BLaER1 treated with 17β-estradiol and CSF1 and Interleukin-3, amounts not matched to agents 10 nM and 100 nM (cell line): Measurements from ENCODE around the gene BAHCC1.

ENCODE experiments used
- H3K27ac ChIP-seq, 11 experiments: shearing (Covaris generic); formaldehyde crosslinking; 2 replicates each; pipeline ENCODE4 v1.8.1; 2022
- H3K27me3 ChIP-seq, 11 experiments: shearing (Covaris generic); formaldehyde crosslinking; 2 replicates each; pipeline ENCODE4 v1.8.1; 2022
- H3K36me3 ChIP-seq, 11 experiments: shearing (Covaris generic); formaldehyde crosslinking; 2 replicates each; pipeline ENCODE4 v1.8.1; 2022
- H3K4me1 ChIP-seq, 10 experiments: shearing (Covaris generic); formaldehyde crosslinking; 2 replicates each; pipeline ENCODE4 v1.8.1; 2022
- H3K4me2 ChIP-seq, 11 experiments: shearing (Covaris generic); formaldehyde crosslinking; 2 replicates each; pipeline ENCODE4 v1.8.1; 2022
- H3K4me3 ChIP-seq, 10 experiments: shearing (Covaris generic); formaldehyde crosslinking; 2 replicates each; pipeline ENCODE4 v1.8.1; 2022
- H3K9ac ChIP-seq, 11 experiments: shearing (Covaris generic); formaldehyde crosslinking; 2 replicates each; pipeline ENCODE4 v1.8.1; 2022
- H3K9me3 ChIP-seq, 11 experiments: shearing (Covaris generic); formaldehyde crosslinking; replicated peaks in 1 of 11; 2 replicates each; pipeline ENCODE4 v1.8.1; 2022
- H4K20me1 ChIP-seq, 11 experiments: shearing (Covaris generic); formaldehyde crosslinking; 2 replicates each; pipeline ENCODE4 v1.8.1; 2022
- Cebpa-rat ChIP-seq, 11 experiments: shearing (Covaris generic); IDR thresholded peaks; 2 replicates each; pipeline ENCODE4 v1.8.1; 2022

BAHCC1 gene

GRCh38 chr17:81474958-81475357, 79.7 kb downstream of the BAHCC1 start:
- H3K4me2 ChIP-seq: peak overlapping the region; percentile 37 to 86 (median 61)
- no peak for TF ChIP-seq Cebpa-rat (IDR thresholded peaks at IDR 0.05)
- H4K20me1 ChIP-seq: 0 out of 22 replicates have a peak, but pooled peaks cover 0 to 5% (median 0%) of the 10 kb centered on the region in 11 experiments
- H3K4me1 ChIP-seq: peaks cover 13 to 84% (median 69%) of the 10 kb centered on the region in 10 experiments
- H3K36me3 ChIP-seq: no peaks in the 10 kb centered on the region
- peak overlapping the region in 4 of 11 experiments; percentile 23 to 45 (median 38); a peak in 7 of 22 replicates for H3K9ac ChIP-seq
- peaks cover 0 to 29% (median 0%) of the 10 kb centered on the region in 11 experiments; a peak in 5 of 22 replicates for H3K27me3 ChIP-seq
- no peak overlapping the region for H3K4me3 ChIP-seq
- peaks cover 0 to 5% (median 0%) of the 10 kb centered on the region in 11 experiments; a peak in 2 of 22 replicates for H3K9me3 ChIP-seq
- H3K27ac ChIP-seq: peak overlapping the region in 2 of 11 experiments; percentile 13 to 20; a peak in 2 of 22 replicates

DNA sequence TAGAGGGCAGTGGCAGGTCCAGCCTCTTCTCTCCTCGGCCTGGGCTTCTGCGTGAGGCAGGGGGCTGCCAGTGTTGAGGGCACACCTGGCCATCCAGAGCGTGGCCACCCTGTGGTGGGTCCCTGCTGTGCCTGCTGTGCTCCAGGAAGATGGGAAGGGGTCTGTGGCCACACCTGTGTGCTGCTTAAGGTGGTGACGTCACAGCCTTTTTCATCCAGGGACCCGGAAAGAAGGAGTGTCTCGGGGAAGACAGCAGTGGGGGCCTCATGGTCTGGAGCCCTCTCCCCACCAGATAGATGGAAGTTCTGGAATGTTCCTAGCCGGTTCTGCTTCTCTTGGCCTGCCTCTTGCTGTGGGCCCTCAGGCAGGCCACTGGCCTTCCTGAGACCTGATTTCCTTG, 80.8 kb downstream of the BAHCC1 start:
- peaks cover 0 to 40% (median 0%) of the 10 kb centered on the region in 11 experiments; a peak in 7 of 22 replicates for H3K27me3 ChIP-seq
- H3K9ac ChIP-seq: no peak overlapping the region
- H3K4me2 ChIP-seq: peak overlapping the region in 7 of 11 experiments; percentile 45 to 86 (median 77); a peak in 7 of 22 replicates
- H3K27ac ChIP-seq: no peak overlapping the region
- peaks cover 18 to 84% (median 69%) of the 10 kb centered on the region in 10 experiments for H3K4me1 ChIP-seq
- 0 out of 22 replicates have a peak, but pooled peaks cover 0 to under 1% (median 0%) of the 10 kb centered on the region in 11 experiments for H4K20me1 ChIP-seq
- H3K36me3 ChIP-seq: no peaks in the 10 kb centered on the region
- peaks cover 0 to 5% (median 0%) of the 10 kb centered on the region in 11 experiments; a peak in 4 of 22 replicates for H3K9me3 ChIP-seq
- no peak for TF ChIP-seq Cebpa-rat (IDR thresholded peaks at IDR 0.05)
- no peak overlapping the region for H3K4me3 ChIP-seq

GRCh38 chr17:81476635-81477034, 81.4 kb downstream of the BAHCC1 start:
- no peak overlapping the region for H3K27ac ChIP-seq
- H3K27me3 ChIP-seq: peaks cover 0 to 46% (median 0%) of the 10 kb centered on the region in 11 experiments; a peak in 7 of 22 replicates
- H3K4me1 ChIP-seq: peaks cover 21 to 84% (median 68%) of the 10 kb centered on the region in 10 experiments
- no peak overlapping the region for H3K9ac ChIP-seq
- H3K9me3 ChIP-seq: peaks cover 0 to 7% (median 0%) of the 10 kb centered on the region in 11 experiments; a peak in 4 of 22 replicates
- no peak overlapping the region for H3K4me3 ChIP-seq
- H3K36me3 ChIP-seq: no peaks in the 10 kb centered on the region
- H3K4me2 ChIP-seq: no peak overlapping the region
- no peaks in the 10 kb centered on the region for H4K20me1 ChIP-seq
- no peak for TF ChIP-seq Cebpa-rat (IDR thresholded peaks at IDR 0.05)

DNA sequence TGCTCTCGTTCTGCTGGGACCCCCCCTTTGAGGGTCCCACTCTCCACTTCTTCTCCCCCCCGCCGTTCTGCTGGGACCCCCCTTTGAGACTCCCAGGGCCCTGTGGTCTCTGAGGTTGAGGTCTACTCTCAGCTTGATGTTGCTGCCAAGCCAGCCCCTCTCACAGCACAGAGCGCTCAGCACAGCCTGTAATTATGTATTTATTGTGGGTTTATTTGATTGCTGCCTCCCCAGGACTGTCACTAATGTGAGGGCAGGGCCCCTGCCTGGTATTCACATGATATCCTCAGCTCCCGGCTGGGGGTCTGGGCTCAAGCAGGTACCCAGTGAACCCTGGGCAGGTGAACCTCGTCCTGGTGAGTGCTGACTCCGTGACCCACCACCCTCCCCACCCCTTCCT, 81.9 kb downstream of the BAHCC1 start:
- Histone ChIP-seq H3K27ac (no peak overlapping the region), H3K4me3 (no peak overlapping the region), H3K4me2 (no peak overlapping the region), H4K20me1 (no peaks in the 10 kb centered on the region), H3K9ac (no peak overlapping the region), H3K36me3 (no peaks in the 10 kb centered on the region), H3K9me3 (peaks cover 0 to 7% (median 0%) of the 10 kb centered on the region in 11 experiments; a peak in 4 of 22 replicates), H3K4me1 (peaks cover 26 to 84% (median 69%) of the 10 kb centered on the region in 10 experiments), H3K27me3 (peaks cover 0 to 51% (median 0%) of the 10 kb centered on the region in 11 experiments; a peak in 7 of 22 replicates)
- TF ChIP-seq Cebpa-rat (IDR thresholded peaks at IDR 0.05): no peak

DNA sequence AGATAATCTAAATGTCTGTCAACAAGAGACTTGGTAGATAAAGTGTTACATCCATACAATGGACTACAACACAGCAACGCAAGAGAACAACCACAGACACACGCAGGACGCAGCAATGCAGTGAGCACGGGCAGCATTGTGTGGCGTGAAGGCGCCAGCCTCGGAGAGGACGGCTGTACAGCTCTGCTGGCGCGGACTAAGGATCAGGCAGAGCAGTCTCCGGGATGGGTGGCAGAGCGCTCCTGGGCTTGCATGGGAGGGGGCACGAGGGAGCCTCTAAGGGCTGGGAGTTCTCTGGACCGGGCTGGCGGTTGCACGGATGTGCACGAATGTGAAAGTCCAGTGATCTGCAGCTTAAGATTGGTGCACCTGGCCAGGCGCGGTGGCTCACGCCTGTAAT, 82.9 kb downstream of the BAHCC1 start:
- H3K4me2 ChIP-seq: peak overlapping the region in 2 of 11 experiments; percentile 8 to 32; a peak in 2 of 22 replicates
- TF ChIP-seq Cebpa-rat (IDR thresholded peaks at IDR 0.05): no peak
- H3K4me1 ChIP-seq: peaks cover 36 to 84% (median 70%) of the 10 kb centered on the region in 10 experiments
- H4K20me1 ChIP-seq: no peaks in the 10 kb centered on the region
- H3K27ac ChIP-seq: no peak overlapping the region
- peaks cover 0 to 60% (median 0%) of the 10 kb centered on the region in 11 experiments; a peak in 7 of 22 replicates for H3K27me3 ChIP-seq
- no peak overlapping the region for H3K4me3 ChIP-seq
- H3K9ac ChIP-seq: no peak overlapping the region
- H3K9me3 ChIP-seq: peaks cover 0 to 7% (median 0%) of the 10 kb centered on the region in 11 experiments; a peak in 3 of 22 replicates
- no peaks in the 10 kb centered on the region for H3K36me3 ChIP-seq

GRCh38 chr17:81479175-81480071, 84.2 kb downstream of the BAHCC1 start:
- H3K36me3 ChIP-seq: no peaks in the 10 kb centered on the region
- H4K20me1 ChIP-seq: no peaks in the 10 kb centered on the region
- peaks cover 0 to 61% (median 0%) of the 10 kb centered on the region in 11 experiments; a peak in 7 of 22 replicates for H3K27me3 ChIP-seq
- no peak overlapping the region for H3K4me3 ChIP-seq
- H3K9me3 ChIP-seq: peaks cover 0 to 7% (median 0%) of the 10 kb centered on the region in 11 experiments; a peak in 3 of 22 replicates
- 0 out of 22 replicates have a peak overlapping the region, but pooled peaks of 1 of the 11 experiments have one; percentile 77 for H3K27ac ChIP-seq
- peaks cover 46 to 82% (median 69%) of the 10 kb centered on the region in 10 experiments for H3K4me1 ChIP-seq
- peak overlapping the region in 2 of 11 experiments; percentile 16 to 21; a peak in 3 of 22 replicates for H3K9ac ChIP-seq
- peak overlapping the region in 9 of 11 experiments; percentile 87 to 100 (median 99); a peak in 16 of 22 replicates for H3K4me2 ChIP-seq
- TF ChIP-seq Cebpa-rat (IDR thresholded peaks at IDR 0.05): no peak

DNA sequence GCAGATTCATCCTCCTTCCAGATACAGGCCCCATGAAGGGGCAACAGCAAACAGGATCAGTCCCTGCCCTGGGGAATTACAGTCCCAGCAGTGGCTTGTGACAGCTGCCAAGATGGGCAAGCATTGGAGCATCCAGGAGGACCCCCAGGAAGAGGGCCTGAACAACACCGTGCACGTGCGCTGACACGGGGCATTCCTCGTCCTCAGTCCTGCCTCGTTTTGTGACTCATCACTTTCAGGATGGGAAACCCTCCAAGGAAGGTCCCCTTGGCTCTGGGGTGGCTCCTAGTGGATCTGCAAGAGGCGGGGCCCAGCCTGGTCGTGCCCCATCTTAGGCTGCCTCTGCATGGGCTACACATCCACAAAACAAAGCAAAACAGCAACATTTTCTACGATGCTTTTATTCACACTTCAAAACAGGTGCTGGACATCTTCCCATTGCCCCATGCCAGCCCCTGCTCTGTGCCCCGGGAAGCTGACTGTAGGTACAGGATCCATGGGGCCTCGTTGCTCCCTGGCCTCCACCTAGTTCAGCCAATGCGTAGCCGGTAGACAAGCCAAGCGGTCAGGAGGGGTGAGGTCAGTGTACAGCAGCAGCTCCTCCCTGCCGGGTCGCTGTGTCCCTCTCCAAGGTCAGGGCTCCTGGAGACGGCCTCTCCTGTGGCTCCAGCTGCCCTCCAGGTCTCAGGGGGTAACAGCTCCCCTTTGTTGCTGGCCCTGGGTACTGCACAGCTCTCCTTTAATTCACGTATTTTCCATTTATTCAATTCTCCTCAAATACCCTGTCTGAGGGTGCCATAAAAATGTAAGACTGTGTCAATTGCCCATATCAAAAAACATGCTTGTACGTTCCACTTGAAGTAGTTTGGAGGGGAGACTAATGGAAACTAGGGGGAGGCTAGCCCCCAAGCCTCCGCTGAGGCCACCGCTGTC, 85.1 kb downstream of the BAHCC1 start:
- H3K4me1 ChIP-seq: peaks cover 44 to 82% (median 69%) of the 10 kb centered on the region in 10 experiments
- TF ChIP-seq Cebpa-rat (IDR thresholded peaks at IDR 0.05): no peak
- H4K20me1 ChIP-seq: no peaks in the 10 kb centered on the region
- H3K9ac ChIP-seq: peak overlapping the region in 5 of 11 experiments; percentile 66 to 79 (median 78); a peak in 8 of 22 replicates
- peak overlapping the region in 6 of 11 experiments; percentile 58 to 81 (median 74); a peak in 11 of 22 replicates for H3K27ac ChIP-seq
- peaks cover 0 to 51% (median 0%) of the 10 kb centered on the region in 11 experiments; a peak in 7 of 22 replicates for H3K27me3 ChIP-seq
- peak overlapping the region in 8 of 10 experiments; percentile 53 to 68 (median 56); a peak in 11 of 20 replicates for H3K4me3 ChIP-seq
- peak overlapping the region; percentile 87 to 100 (median 99) for H3K4me2 ChIP-seq
- no peaks in the 10 kb centered on the region for H3K36me3 ChIP-seq
- H3K9me3 ChIP-seq: peaks cover 0 to 7% (median 0%) of the 10 kb centered on the region in 11 experiments; a peak in 3 of 22 replicates
